Suppressor macrophage treated with lipopolysaccharide for 1 hour (primary cell): ENCODE measurements around the gene TMEM41A.
"Not testable (repeated sequence)": the region's sequence is repeated elsewhere in the genome, so short reads cannot be mapped to it uniquely, and the experiment has no call there.

Source experiments
- DNase-seq, 3 donors: peaks; one replicate each; pipeline ENCODE4 v3.0.0-alpha.2; 2020 to 2022

Gene TMEM41A

DNA sequence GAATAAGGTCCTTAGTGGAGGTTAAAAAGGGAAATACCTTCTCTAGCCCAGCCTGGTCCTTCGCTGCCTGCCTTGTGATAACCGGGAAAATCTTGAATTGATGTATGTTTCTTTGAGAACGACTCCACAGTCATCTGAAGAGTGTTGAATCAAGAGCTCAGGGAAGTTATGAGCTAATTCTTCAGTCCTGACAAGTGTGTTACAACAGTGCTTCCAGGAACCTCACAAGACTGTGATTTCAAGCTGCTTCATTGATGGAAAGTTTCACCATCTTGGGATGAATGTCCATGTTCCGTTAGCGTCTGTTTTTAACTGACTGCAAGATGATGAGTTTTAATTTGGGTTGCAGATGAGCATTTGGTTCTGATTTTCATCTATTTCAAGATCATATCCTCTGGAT, 12.4 kb downstream of the TMEM41A start:
- DNase-seq: no peak

GRCh38 chr3:185484296-185484695, 14.5 kb downstream of the TMEM41A start:
- no peak for DNase-seq

DNA sequence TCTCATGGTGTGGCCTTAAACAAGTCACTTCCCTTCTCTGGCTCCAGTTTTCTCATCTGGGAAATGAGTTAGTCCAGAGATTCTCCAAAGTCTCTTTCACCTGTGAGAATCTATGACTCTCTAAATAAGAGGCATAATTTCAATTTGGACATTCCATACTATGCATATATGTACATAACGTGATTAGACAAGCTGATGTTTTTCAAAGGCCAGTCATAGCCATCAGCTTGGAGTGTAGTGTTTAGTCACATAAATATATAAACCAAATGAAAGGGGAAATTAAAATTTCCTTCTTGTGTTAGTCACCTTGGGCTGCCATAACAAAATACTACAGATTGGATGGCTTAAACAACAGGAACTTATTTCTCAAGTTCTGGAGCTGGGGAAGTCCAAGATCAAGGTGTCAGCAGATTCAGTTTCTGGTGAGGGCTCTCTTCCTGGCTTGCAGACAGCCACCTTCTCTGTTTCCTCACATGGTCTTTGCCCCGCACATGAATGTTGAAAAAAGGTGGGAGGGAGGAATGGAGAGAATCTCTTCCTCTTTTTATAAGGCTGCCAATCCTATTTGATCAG, 19.4 kb downstream of the TMEM41A start:
- DNase-seq: peak; percentile 36 to 75 (median 70)

DNA sequence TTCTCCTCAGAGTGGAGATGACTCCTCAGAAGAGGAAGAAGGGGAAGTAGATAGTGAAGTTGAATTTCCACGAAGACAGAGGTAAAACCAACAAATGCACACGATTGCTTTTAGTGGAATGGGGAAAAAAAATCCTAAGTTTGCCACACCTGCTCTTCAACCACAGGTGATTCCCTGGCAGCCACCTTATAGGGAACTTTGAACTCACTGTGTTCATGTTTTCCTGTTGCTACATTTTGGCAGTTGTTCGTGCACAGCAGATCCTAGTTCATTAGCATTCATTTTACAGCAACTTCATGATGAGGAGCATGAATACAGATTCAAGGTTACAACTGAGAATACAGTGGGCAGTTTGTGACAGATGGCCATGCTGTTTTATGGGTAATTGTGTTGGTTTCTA, 21.5 kb downstream of the TMEM41A start:
- DNase-seq: no peak

- not testable (repeated sequence) for DNase-seq
These were observed 23.9 kb downstream of the TMEM41A start for GRCh38 chr3:185474922-185475321.

GRCh38 chr3:185473290-185473815, 25.5 kb downstream of the TMEM41A start:
- DNase-seq: no peak

DNA sequence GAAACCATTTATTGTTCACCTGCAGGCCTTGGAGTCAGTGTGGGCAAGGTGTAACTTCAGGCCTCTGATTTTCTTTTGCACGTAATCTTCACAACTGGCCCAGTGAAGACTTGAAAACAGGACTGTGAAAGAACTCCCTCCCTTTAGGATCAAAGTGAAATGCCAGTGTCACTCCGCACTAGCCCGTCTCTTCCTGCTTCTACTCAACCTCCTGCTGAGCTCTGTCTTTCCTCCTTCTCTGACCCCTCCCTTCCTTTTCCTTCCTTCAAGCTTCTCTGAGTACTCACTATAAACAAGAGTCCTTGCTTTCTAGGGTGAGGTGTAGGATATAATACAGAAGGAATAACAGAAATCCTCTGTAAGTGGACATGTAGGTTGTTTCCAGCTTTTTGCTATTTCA, 28.5 kb downstream of the TMEM41A start:
- DNase-seq: no peak

DNA sequence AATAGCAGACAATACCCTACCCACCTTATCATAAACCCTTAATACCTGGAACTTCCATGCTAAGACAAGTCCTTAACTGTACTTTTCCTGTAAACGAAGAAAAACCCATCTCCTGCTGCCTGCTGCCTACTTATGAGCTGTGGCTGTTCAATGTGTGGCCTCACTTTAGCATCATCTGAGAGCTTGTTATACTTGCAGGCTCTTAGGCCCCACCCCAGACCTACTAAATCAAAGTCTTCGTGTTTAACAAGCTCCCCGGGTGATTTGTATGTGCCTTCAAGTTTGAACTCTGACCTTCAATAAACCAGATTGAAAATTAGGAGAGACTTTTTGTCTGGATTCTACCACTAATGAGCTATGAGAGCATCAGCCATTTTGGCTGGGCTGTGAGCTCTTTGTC, 29.3 kb downstream of the TMEM41A start:
- DNase-seq: no peak

DNA sequence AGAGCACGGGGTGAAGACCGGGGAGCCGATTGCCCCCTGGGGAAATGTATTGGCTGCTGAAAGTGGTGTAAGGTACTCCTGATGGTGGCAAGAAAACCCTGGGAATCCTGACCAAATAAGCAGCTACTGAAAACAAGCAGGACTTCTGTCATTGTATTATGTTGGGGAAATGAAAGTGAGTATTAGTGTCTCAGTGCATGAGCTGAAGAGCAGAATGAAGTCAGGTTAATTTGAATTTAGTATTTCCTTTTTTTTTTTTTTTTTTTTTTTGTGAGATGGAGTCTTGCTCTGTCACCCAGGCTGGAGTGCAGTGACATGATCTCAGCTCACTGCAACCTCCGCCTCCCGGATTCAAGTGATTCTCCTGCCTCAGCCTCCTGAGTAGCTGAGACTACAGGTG, 32.7 kb downstream of the TMEM41A start:
- DNase-seq: not testable (repeated sequence)

- no peak for DNase-seq
These were observed 33.4 kb downstream of the TMEM41A start for GRCh38 chr3:185465471-185465870.

DNA sequence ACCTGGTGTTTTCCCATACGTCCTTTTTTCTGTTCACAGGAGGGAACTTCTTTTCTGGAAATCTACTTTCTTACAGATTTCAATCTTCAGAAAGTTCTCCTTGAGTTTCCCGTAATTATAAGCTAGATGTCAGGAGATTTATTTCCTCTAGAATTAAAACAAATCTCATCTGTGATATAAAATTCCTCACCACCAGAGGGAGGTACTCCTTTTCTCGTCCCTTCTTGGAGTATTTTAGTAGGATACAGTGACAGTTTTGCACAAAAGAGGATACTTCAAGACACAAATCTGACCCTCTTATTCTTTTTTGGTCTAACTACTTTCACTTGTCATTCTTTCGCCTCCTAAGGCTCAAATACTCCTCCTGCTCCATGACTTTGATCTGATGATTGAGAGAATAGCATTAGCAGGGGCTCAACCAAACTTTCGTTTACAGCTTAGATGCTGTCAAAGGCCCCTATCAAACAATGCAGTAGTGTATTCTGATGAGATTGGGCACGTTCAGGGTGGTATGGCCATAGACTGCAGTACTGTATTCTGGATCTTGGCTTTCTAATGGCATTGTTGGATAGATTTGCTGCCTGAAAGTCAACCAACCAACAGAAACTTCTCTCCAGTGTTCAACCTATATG, 38.0 kb downstream of the TMEM41A start:
- peak; percentile 38 to 47 (median 40) for DNase-seq

DNA sequence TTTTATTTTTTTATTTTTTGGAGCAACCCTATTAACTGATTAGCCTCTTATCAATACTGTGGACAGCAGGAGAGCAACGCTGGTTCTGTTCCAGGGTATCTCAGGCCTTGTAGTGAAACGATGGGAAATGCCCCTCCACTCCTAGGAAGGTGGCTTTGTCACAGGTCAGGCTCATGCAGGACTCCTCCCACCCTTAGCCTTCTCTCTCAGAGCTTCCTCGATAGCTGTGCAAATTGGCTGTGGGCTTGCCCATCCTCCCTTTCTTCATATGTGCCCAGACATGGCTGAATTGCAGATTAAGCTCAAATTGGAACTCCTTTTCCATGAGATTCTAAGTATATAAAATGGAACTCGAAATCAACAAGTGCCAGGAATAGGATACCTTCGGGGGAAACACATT, 38.5 kb downstream of the TMEM41A start:
- no peak for DNase-seq

- DNase-seq: no peak
These were observed 41.5 kb downstream of the TMEM41A start for GRCh38 chr3:185457376-185457775.

- not testable (repeated sequence) for DNase-seq
These were observed 47.4 kb downstream of the TMEM41A start for GRCh38 chr3:185451432-185451831.

DNA sequence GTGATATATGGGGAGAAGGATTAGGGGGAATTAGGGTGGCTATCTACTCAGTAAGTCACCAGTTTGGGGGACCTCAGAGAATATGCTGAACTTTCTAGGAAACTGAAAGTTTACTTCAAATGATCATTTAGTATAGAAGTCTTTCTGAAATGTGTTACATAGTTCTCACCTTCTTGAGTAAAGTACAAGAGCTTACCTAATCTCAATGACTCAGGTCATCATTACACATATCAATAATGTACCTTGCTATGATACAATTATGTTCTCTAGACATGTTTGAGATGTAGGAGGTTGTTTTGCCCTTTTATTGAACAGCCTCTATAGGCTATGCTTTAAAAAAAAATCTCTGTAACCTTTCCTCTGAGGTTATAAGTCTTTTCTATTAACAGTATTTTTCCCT, 50.7 kb downstream of the TMEM41A start:
- no peak for DNase-seq

DNA sequence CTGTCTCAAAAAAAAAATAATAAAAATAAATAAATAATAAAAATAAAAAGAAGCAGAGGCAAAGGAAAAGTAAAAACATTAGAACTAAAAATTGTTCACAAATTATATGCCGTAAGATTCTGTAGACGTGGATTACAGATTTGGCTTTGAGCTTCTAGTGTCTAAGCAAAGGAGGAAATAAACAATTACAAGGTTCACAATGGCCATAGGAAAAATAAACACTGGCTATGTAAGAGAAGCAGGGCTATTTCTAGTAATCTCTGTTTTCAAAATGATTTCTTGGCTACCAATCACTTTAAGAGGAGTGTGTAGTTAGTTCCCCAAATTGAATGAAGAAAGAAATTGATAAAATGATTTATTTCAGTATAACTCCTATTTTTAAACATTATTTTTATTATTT, 54.5 kb downstream of the TMEM41A start:
- no peak for DNase-seq

DNA sequence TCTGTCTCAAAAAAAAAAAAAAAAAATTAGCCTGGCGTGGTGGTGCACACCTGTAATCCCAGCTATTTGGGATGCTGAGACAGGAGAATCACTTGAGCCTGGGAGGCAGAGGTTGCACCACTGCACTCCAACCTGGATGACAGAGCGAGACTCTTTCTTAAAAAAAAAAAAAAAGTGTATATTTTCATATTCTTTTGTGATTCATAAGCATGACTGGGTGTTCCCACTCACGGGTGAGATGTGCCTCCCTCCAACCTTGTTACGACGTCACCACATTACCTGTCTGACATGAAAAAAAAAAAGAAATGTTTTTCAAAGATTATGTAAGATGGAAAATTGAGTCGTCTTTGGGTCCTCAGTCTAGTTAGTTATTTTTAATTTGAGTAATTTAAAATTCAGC, 56.8 kb downstream of the TMEM41A start:
- DNase-seq: no peak

DNA sequence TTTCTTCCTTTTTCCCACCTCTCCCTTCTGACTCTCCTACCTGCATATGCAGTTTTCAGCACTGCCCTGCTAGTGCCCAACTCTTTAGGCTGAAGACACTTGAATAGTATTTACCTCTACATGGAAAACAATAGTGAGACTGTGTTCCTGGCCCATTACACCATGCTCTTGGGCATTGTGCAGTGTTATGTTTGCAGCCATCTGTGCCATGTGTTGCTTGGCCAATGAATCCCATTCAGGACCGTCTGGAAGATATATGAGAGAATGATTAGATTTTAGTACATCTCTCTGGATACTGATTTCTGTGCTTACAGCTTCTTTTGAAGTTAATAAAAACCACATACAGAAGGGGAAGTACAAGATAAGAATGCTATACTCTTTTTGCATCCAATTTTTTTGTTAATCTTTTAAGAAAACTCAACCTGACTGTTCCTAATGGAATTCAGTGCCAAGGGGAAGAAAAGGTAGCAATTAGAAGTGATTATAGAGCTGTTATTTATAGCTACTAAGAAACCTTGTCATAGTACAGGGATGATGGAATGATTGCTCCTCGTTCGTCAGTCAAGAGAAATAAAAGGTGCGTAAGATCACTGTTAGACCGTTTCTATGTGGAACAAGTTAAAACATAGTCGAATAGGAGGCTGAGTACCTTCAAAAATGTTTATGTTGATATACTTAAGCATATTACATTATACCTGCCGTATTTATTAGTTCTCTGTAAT, 58.9 kb downstream of the TMEM41A start:
- no peak for DNase-seq
